ENCODE results near the gene SLC2A13.
A peak's percentile ranks its signal among the peaks of the same experiment; 100 is the strongest.

Gene SLC2A13

GRCh38 chr12:40012711-40013110 is 93.2 kb downstream of the SLC2A13 start:
- DNase-seq (ENCODE audit: low read depth, low spot score): no peak
- Histone ChIP-seq H3K9ac (ENCODE audit: insufficient read length) (no peak overlapping the region), H3K9me3 (ENCODE audit: low read depth, low read length) (no peaks in the 10 kb centered on the region), H3K27ac (peak overlapping the region; percentile 63; the same call in 1 of the 2 replicates), H3K36me3 (ENCODE audit: insufficient read depth, low read length) (no peaks in the 10 kb centered on the region), H3K4me3 (peak overlapping the region; percentile 17; the same call in 1 of the 2 replicates)
- TF ChIP-seq POLR2AphosphoS5 (IDR thresholded peaks at IDR 0.05; ENCODE audit: borderline replicate concordance, low read depth, low read length): no peak
- TF ChIP-seq FOXP2 (optimal IDR thresholded peaks at IDR 0.05; ENCODE audit: control extremely low read depth, extremely low read length, insufficient read depth): no peak
- TF ChIP-seq EZH2 (IDR thresholded peaks at IDR 0.05): no peak

- Histone ChIP-seq H3K27ac (no peak overlapping the region), H3K4me3 (no peak overlapping the region), H3K9me3 (ENCODE audit: low read depth, low read length) (no peaks in the 10 kb centered on the region), H3K9ac (ENCODE audit: insufficient read length) (no peak overlapping the region), H3K36me3 (ENCODE audit: insufficient read depth, low read length) (no peaks in the 10 kb centered on the region)
- no peak for DNase-seq (ENCODE audit: low read depth, low spot score)
- no peak for TF ChIP-seq FOXP2 (optimal IDR thresholded peaks at IDR 0.05; ENCODE audit: control extremely low read depth, extremely low read length, insufficient read depth)
- TF ChIP-seq EZH2 (IDR thresholded peaks at IDR 0.05): no peak
- no peak for TF ChIP-seq POLR2AphosphoS5 (IDR thresholded peaks at IDR 0.05; ENCODE audit: borderline replicate concordance, low read depth, low read length)
Measured at GRCh38 chr12:40011775-40012129, 94.1 kb downstream of the SLC2A13 start.

GRCh38 chr12:40010899-40011774 is 94.7 kb downstream of the SLC2A13 start:
- H3K9me3 ChIP-seq (ENCODE audit: low read depth, low read length): no peaks in the 10 kb centered on the region
- TF ChIP-seq EZH2 (IDR thresholded peaks at IDR 0.05): no peak
- TF ChIP-seq FOXP2 (optimal IDR thresholded peaks at IDR 0.05; ENCODE audit: control extremely low read depth, extremely low read length, insufficient read depth): no peak
- no peak for TF ChIP-seq POLR2AphosphoS5 (IDR thresholded peaks at IDR 0.05; ENCODE audit: borderline replicate concordance, low read depth, low read length)
- H3K36me3 ChIP-seq (ENCODE audit: insufficient read depth, low read length): no peaks in the 10 kb centered on the region
- no peak for DNase-seq (ENCODE audit: low read depth, low spot score)
- H3K9ac ChIP-seq (ENCODE audit: insufficient read length): no peak overlapping the region
- no peak overlapping the region for H3K27ac ChIP-seq
- no peak overlapping the region for H3K4me3 ChIP-seq

- no peak for DNase-seq (ENCODE audit: low read depth, low spot score)
- Histone ChIP-seq H3K4me3 (no peak overlapping the region), H3K36me3 (ENCODE audit: insufficient read depth, low read length) (no peaks in the 10 kb centered on the region; the same call in 1 of the 2 replicates), H3K27ac (no peak overlapping the region), H3K9ac (ENCODE audit: insufficient read length) (no peak overlapping the region), H3K9me3 (ENCODE audit: low read depth, low read length) (no peaks in the 10 kb centered on the region)
- TF ChIP-seq POLR2AphosphoS5 (IDR thresholded peaks at IDR 0.05; ENCODE audit: borderline replicate concordance, low read depth, low read length): no peak
- no peak for TF ChIP-seq EZH2 (IDR thresholded peaks at IDR 0.05)
- no peak for TF ChIP-seq FOXP2 (optimal IDR thresholded peaks at IDR 0.05; ENCODE audit: control extremely low read depth, extremely low read length, insufficient read depth)
Measured at GRCh38 chr12:40002178-40003169, 103.4 kb downstream of the SLC2A13 start.

GRCh38 chr12:40001406-40001805 is 104.5 kb downstream of the SLC2A13 start:
- Histone ChIP-seq H3K4me3 (no peak overlapping the region), H3K27ac (no peak overlapping the region), H3K9me3 (ENCODE audit: low read depth, low read length) (no peaks in the 10 kb centered on the region), H3K36me3 (ENCODE audit: insufficient read depth, low read length) (no peaks in the 10 kb centered on the region; the same call in 1 of the 2 replicates), H3K9ac (ENCODE audit: insufficient read length) (no peak overlapping the region)
- no peak for DNase-seq (ENCODE audit: low read depth, low spot score)
- no peak for TF ChIP-seq EZH2 (IDR thresholded peaks at IDR 0.05)

- Histone ChIP-seq H3K27ac (no peak overlapping the region), H3K9ac (ENCODE audit: insufficient read length) (no peak overlapping the region), H3K4me3 (no peak overlapping the region), H3K9me3 (ENCODE audit: low read depth, low read length) (no peaks in the 10 kb centered on the region), H3K36me3 (ENCODE audit: insufficient read depth, low read length) (no peaks in the 10 kb centered on the region; the same call in 1 of the 2 replicates)
- no peak for TF ChIP-seq FOXP2 (optimal IDR thresholded peaks at IDR 0.05; ENCODE audit: control extremely low read depth, extremely low read length, insufficient read depth)
- TF ChIP-seq POLR2AphosphoS5 (IDR thresholded peaks at IDR 0.05; ENCODE audit: borderline replicate concordance, low read depth, low read length): no peak
- TF ChIP-seq EZH2 (IDR thresholded peaks at IDR 0.05): no peak
- no peak for DNase-seq (ENCODE audit: low read depth, low spot score)
Measured at GRCh38 chr12:40000884-40001283, 105.0 kb downstream of the SLC2A13 start.

- DNase-seq (ENCODE audit: low read depth, low spot score): no peak
- no peak overlapping the region for H3K9ac ChIP-seq (ENCODE audit: insufficient read length)
- no peak overlapping the region for H3K4me3 ChIP-seq
- H3K27ac ChIP-seq: no peak overlapping the region
- H3K36me3 ChIP-seq (ENCODE audit: insufficient read depth, low read length): no peaks in the 10 kb centered on the region; the same call in 1 of the 2 replicates
- TF ChIP-seq EZH2 (IDR thresholded peaks at IDR 0.05) (no peak), FOXP2 (optimal IDR thresholded peaks at IDR 0.05; ENCODE audit: control extremely low read depth, extremely low read length, insufficient read depth) (no peak), POLR2AphosphoS5 (IDR thresholded peaks at IDR 0.05; ENCODE audit: borderline replicate concordance, low read depth, low read length) (no peak)
- no peaks in the 10 kb centered on the region for H3K9me3 ChIP-seq (ENCODE audit: low read depth, low read length)
Measured at GRCh38 chr12:39993268-39993667, 112.6 kb downstream of the SLC2A13 start.

Measured in SK-N-MC (cell line).